ENCODE measurements around the gene MOB4. TPM values are rescaled to one million over a fixed set of nuclear protein-coding genes. Genes with fewer than 3 reads are reported as not detected.
"Not testable (repeated sequence)": the region's sequence is repeated elsewhere in the genome, so short reads cannot be mapped to it uniquely, and the experiment has no call there.

The MOB4 gene
- total and polyA plus RNA-seq, 2 experiments from 2014 or later: 68.2 to 87.0 TPM

DNA sequence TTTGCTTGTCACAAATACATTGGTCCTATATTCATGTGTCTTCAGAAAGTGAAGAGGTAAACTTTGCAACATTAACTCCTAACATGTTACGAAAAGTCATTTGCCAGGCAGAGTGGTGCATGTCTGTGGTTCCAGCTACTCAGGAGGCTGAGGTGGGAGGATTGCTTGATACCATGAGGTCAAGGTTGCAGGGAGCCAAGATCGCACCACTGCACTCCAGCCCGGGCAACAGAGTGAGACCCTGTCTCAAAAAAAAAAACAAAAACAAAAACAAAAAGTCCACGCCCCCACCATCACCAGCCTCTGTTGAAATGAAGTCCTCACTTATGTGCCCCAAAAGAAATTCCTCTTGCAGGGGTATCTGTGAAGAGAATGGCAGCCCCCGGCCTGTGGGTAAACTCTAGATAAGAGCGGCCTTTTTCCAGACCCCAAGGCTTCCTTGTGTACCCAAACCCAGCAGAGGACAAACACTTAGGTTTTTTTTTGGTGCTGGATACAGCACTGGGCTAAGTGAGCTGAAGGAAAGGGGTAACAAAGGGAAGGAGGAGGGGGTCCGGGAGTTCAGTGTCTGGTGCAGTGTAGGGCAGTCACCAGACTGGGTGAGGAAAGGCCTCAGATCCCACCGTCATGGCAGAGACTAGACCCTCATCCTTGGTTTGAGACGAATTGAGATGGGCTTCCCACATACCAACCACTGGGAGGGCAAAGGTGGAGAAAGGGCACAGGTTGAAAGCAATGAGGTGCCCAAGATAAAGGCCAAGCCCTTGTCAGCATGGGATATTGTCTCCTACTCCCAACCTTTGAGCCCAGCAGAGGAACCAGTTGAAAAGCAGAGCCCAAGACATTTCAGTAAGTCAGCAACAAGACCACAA lies 35.5 kb upstream of the MOB4 start (continued):
- TF ChIP-seq, protein P1, sequence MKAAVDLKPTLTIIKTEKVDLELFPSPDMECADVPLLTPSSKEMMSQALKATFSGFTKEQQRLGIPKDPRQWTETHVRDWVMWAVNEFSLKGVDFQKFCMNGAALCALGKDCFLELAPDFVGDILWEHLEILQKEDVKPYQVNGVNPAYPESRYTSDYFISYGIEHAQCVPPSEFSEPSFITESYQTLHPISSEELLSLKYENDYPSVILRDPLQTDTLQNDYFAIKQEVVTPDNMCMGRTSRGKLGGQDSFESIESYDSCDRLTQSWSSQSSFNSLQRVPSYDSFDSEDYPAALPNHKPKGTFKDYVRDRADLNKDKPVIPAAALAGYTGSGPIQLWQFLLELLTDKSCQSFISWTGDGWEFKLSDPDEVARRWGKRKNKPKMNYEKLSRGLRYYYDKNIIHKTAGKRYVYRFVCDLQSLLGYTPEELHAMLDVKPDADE (IDR thresholded peaks at IDR 0.05): no peak
- no peak for TF ChIP-seq EZH2phosphoT487 (IDR thresholded peaks at IDR 0.05; ENCODE audit: unreplicated experiment)
- TF ChIP-seq ZNF114 (CRISPR knock-in tag; IDR thresholded peaks at IDR 0.05): no peak
- no peak for TF ChIP-seq NANOG (IDR thresholded peaks at IDR 0.05; ENCODE audit: borderline replicate concordance)
- TF ChIP-seq ZNF331 (CRISPR knock-in tag; IDR thresholded peaks at IDR 0.05; ENCODE audit: low read depth): no peak

DNA sequence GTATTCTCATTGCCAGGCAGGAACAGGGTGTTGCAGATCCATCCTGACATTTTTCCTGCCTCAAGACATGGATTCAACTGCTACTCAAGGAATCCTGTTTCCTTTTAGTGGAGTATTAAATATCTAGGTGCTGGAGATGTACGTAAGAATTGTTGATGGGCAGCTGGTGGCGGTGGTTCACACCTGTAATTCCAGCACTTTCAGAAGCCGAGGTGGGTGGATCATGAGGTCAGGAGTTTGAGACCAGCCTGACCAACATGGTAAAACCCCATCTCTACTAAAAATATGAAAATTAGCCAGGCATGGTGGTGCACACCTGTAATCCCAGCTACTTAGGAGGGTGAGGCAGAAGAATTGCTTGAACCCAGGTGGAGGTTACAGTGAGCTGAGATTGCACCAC lies 31.6 kb upstream of the MOB4 start:
- not testable (repeated sequence) for H3K27ac Mint-ChIP-seq; H3K4me2 ChIP-seq; H3K27me3 Mint-ChIP-seq (ENCODE audit: insufficient read depth, low read depth, poor library complexity); H3K4me1 Mint-ChIP-seq; H3K4me3 Mint-ChIP-seq; H3K79me2 ChIP-seq (replicated peaks; ENCODE audit: insufficient read depth); H3K27ac ChIP-seq (ENCODE audit: low read depth); H3K4me1 ChIP-seq (ENCODE audit: insufficient read depth); H3K9me2 ChIP-seq (ENCODE audit: insufficient read depth); ATAC-seq; H2AFZ ChIP-seq; H3K27me3 ChIP-seq (ENCODE audit: insufficient read depth); H3K4me3 ChIP-seq; DNase-seq (ENCODE audit: low spot score)
- Histone ChIP-seq H4K20me1 (replicated peaks; ENCODE audit: insufficient read depth) (peaks cover 20% of the 10 kb centered on the region), H3K36me3 (ENCODE audit: insufficient read depth) (peaks cover 33% of the 10 kb centered on the region), H3F3A (replicated peaks; ENCODE audit: low read depth) (peaks cover 46% of the 10 kb centered on the region)
- Mint-ChIP-seq H3K36me3 (ENCODE audit: low read depth) (peaks cover 75% of the 10 kb centered on the region), H3K9me3 (peaks cover 23% of the 10 kb centered on the region)

DNA sequence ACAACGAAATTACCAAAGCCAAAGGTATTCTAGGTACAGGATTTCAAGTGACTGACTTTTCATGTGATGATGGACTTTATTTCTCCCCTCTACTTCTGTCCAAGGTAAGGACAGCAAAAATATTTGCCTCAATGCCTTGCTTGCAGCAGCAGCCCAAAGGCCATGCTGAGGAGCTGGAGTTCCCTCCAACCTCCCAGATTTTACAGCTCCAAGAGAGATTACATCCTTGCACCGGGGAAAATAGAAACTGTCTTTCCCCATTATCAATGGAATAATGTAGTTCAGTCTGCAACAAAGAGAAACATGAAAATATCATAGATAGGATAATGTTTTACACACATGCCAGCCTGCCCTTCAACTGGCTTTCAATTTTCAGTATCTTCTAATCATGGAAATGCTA lies 29.7 kb upstream of the MOB4 start:
- H3K4me2 ChIP-seq: no peak overlapping the region
- H3K27me3 ChIP-seq (ENCODE audit: insufficient read depth): no peaks in the 10 kb centered on the region
- H3F3A ChIP-seq (replicated peaks; ENCODE audit: low read depth): peaks cover 63% of the 10 kb centered on the region
- H2AFZ ChIP-seq: no peak overlapping the region
- H4K20me1 ChIP-seq (replicated peaks; ENCODE audit: insufficient read depth): peaks cover 25% of the 10 kb centered on the region
- Mint-ChIP-seq H3K4me1 (no peaks in the 10 kb centered on the region), H3K36me3 (ENCODE audit: low read depth) (peaks cover 94% of the 10 kb centered on the region), H3K27ac (no peak overlapping the region), H3K27me3 (ENCODE audit: insufficient read depth, low read depth, poor library complexity) (peaks cover 12% of the 10 kb centered on the region), H3K9me3 (peaks cover 23% of the 10 kb centered on the region), H3K4me3 (no peak overlapping the region)
- DNase-seq (ENCODE audit: low spot score) (no peak), ATAC-seq (no peak)
- no peaks in the 10 kb centered on the region for H3K9me2 ChIP-seq (ENCODE audit: insufficient read depth)
- H3K4me1 ChIP-seq (ENCODE audit: insufficient read depth): no peaks in the 10 kb centered on the region
- H3K4me3 ChIP-seq: no peak overlapping the region
- H3K27ac ChIP-seq (ENCODE audit: low read depth): no peak overlapping the region
- 0 out of 2 replicates have a peak, but pooled peaks cover 4% of the 10 kb centered on the region for H3K79me2 ChIP-seq (replicated peaks; ENCODE audit: insufficient read depth)
- H3K36me3 ChIP-seq (ENCODE audit: insufficient read depth): peaks cover 52% of the 10 kb centered on the region
- TF ChIP-seq, protein P2, sequence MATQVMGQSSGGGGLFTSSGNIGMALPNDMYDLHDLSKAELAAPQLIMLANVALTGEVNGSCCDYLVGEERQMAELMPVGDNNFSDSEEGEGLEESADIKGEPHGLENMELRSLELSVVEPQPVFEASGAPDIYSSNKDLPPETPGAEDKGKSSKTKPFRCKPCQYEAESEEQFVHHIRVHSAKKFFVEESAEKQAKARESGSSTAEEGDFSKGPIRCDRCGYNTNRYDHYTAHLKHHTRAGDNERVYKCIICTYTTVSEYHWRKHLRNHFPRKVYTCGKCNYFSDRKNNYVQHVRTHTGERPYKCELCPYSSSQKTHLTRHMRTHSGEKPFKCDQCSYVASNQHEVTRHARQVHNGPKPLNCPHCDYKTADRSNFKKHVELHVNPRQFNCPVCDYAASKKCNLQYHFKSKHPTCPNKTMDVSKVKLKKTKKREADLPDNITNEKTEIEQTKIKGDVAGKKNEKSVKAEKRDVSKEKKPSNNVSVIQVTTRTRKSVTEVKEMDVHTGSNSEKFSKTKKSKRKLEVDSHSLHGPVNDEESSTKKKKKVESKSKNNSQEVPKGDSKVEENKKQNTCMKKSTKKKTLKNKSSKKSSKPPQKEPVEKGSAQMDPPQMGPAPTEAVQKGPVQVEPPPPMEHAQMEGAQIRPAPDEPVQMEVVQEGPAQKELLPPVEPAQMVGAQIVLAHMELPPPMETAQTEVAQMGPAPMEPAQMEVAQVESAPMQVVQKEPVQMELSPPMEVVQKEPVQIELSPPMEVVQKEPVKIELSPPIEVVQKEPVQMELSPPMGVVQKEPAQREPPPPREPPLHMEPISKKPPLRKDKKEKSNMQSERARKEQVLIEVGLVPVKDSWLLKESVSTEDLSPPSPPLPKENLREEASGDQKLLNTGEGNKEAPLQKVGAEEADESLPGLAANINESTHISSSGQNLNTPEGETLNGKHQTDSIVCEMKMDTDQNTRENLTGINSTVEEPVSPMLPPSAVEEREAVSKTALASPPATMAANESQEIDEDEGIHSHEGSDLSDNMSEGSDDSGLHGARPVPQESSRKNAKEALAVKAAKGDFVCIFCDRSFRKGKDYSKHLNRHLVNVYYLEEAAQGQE (IDR thresholded peaks at IDR 0.05; ENCODE audit: unreplicated experiment): no peak
- TF ChIP-seq, protein P1 (IDR thresholded peaks at IDR 0.05): no peak
- TF ChIP-seq, protein P3, sequence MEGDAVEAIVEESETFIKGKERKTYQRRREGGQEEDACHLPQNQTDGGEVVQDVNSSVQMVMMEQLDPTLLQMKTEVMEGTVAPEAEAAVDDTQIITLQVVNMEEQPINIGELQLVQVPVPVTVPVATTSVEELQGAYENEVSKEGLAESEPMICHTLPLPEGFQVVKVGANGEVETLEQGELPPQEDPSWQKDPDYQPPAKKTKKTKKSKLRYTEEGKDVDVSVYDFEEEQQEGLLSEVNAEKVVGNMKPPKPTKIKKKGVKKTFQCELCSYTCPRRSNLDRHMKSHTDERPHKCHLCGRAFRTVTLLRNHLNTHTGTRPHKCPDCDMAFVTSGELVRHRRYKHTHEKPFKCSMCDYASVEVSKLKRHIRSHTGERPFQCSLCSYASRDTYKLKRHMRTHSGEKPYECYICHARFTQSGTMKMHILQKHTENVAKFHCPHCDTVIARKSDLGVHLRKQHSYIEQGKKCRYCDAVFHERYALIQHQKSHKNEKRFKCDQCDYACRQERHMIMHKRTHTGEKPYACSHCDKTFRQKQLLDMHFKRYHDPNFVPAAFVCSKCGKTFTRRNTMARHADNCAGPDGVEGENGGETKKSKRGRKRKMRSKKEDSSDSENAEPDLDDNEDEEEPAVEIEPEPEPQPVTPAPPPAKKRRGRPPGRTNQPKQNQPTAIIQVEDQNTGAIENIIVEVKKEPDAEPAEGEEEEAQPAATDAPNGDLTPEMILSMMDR (conservative IDR thresholded peaks at IDR 0.05; ENCODE audit: low read depth in 2 of 2): no peak
- TF ChIP-seq ZNF331 (CRISPR knock-in tag; IDR thresholded peaks at IDR 0.05; ENCODE audit: low read depth): no peak
- no peak for TF ChIP-seq EZH2 (IDR thresholded peaks at IDR 0.05; ENCODE audit: low read depth, unreplicated experiment)
- no peak for TF ChIP-seq CREB1 (CRISPR knock-in tag; IDR thresholded peaks at IDR 0.05; ENCODE audit: low read depth)
- TF ChIP-seq JUNB (IDR thresholded peaks at IDR 0.05; ENCODE audit: unreplicated experiment): no peak
- TF ChIP-seq ZNF114 (CRISPR knock-in tag; IDR thresholded peaks at IDR 0.05): no peak
- TF ChIP-seq POLR2AphosphoS5 (IDR thresholded peaks at IDR 0.05; ENCODE audit: low read depth): no peak; the same call in 1 of the 2 replicates

Data from GM23338 (cell line).